ENCODE measurements around the gene ZNF597. TPM values are rescaled to one million over a fixed set of nuclear protein-coding genes. Genes with fewer than 3 reads are reported as not detected.

The ZNF597 gene, protein sequence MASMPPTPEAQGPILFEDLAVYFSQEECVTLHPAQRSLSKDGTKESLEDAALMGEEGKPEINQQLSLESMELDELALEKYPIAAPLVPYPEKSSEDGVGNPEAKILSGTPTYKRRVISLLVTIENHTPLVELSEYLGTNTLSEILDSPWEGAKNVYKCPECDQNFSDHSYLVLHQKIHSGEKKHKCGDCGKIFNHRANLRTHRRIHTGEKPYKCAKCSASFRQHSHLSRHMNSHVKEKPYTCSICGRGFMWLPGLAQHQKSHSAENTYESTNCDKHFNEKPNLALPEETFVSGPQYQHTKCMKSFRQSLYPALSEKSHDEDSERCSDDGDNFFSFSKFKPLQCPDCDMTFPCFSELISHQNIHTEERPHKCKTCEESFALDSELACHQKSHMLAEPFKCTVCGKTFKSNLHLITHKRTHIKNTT
- 4.4 and 5.6 TPM in 2 replicates for total RNA-seq (2014; rRNA removed; shearing (Covaris generic))
- 5.0 and 6.6 TPM in 2 replicates for polyA plus RNA-seq (2014; cell fraction: nucleus; rRNA removed)

- DNase-seq (ENCODE audit: extremely low read depth, low read depth) = peak; percentile 93
These were observed at the start of gene ZNF597, which contains the start of gene NAA60 for GRCh38 chr16:3443108-3444031. Gene ZNF597, minus strand, starts transcription at chr16:3443504. Its CDS starts 351 bp downstream, at chr16:3443153. Gene NAA60, plus strand, starts transcription at chr16:3443680. Its CDS starts 32,548 bp downstream, at chr16:3476228.

- DNase-seq (ENCODE audit: extremely low read depth, low read depth) = no peak
These were observed 49.1 kb upstream of the ZNF597 start for GRCh38 chr16:3492356-3492755.

DNA sequence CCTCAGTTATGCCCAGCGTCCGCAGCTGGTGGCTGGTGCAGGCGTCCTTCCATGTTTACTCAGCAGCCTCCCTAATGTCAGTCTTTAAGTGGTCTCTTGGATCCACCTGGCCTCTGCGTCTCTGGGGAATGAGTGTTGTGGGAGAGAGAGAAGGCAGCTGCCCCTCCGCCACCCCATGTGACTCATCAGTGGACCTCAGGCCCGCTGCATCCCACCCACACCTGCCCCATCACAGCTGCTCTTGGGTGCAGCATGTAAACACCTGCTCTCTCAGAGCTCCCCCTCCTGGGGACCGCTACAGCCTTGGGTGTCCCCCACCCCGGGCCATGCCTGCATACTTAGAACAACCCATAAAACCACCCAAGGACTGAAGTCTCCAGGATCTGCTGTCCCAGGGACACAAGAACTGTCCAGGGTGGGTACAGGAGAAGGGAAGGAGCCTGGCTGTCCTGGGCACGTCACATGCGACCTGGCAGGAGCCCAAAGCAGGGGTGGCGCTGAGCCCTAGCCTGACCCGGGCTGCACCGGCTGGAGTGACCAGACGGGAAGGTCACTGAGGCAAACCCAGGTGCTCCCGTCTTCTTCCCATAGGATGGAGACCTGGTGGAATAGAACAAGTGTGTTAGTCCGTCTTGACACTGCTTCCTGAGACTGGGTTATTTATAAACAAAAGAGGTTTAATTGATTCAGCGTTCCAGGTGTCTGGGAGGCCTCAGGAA, 47.8 kb upstream of the ZNF597 start:
- no peak for DNase-seq (ENCODE audit: extremely low read depth, low read depth)

DNA sequence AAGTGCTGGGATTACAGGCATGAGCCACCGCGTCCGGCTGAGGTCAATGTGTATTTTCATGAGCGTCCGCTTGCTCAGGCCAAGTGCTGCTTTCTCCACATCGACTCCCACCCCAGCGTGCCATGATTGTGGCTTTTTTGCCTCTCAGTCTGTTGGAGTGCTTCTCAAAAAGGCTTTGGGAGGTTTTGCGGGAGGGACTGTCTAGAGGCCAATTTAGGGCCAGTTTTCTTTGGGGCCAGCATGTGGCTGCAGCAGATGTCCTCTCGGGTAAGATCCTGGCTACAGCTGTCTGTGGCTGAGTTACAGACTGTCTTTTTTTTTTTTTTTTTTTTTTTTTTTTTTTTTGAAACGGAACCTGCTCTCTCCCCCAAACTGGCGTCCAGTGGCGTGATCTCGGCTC, 45.5 kb upstream of the ZNF597 start:
- DNase-seq (ENCODE audit: extremely low read depth, low read depth) = no peak

GRCh38 chr16:3487521-3488410, 44.5 kb upstream of the ZNF597 start:
- no peak for DNase-seq (ENCODE audit: extremely low read depth, low read depth)

DNA sequence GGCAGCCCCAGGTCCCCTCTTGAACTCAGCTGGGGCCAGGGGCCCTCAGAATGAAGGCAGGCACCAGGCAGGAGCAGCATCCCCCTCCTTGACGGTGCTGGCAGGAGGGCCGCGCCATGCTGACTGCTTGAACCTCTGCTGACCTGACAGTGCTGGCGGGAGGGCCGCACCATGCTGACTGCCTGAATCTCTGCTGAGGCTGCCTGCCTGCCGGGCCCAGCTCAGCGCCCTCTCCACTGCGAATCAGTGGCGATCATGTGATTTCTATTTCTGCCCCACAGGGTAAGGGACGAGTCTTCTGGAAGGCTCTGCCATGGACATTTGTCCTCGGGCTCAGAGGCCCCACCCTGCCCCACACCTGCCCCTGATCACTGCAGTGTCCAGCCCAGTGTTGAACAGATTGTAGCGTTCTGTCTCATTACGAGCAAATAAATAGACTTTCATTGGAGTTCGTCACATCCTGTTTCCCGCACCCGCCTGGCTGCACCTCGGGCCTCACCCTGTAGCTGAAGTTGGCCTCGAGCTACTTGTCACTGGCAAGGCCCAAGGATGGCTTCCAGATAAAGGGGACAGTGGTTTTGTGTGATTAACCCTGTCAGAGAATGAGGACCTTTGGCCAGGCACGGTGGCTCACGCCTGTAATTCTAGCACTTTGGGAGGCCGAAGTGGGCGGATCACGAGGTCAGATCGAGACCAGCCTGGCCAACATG, 43.4 kb upstream of the ZNF597 start:
- no peak for DNase-seq (ENCODE audit: extremely low read depth, low read depth)

DNA sequence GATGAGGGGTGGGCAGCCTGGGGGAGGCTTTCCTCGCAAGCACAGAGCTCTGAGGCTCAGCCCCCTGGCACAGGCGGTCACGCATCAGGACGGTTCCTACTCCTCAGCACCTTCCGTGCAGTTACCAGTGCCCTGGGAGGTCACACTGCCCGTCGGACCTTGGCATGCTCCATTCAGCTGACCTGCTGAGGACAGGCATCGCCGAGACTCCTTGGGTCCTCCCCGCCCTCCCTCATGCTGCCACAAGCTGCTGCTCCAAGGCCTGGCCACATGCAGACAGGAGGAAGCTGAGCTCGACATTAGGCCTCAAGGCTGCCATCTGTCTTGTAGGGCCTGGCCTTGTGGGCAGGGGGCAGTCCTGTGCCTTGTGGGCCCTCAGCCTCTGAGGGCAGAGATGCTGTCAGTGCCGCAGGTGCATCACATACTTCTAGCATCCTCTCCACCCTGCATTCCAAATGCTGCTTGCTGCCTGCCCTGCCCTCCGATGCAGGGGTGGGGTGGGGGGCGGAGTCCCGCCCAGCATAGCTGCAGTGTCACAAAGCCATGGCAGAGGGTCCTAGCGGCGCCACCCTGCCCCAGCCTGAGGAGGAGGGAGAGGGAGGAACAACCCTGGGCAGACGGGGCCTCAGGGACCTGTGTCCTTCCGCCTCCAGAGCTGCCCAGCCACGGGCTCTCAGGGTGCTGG, 42.7 kb upstream of the ZNF597 start:
- no peak for DNase-seq (ENCODE audit: extremely low read depth, low read depth)

DNA sequence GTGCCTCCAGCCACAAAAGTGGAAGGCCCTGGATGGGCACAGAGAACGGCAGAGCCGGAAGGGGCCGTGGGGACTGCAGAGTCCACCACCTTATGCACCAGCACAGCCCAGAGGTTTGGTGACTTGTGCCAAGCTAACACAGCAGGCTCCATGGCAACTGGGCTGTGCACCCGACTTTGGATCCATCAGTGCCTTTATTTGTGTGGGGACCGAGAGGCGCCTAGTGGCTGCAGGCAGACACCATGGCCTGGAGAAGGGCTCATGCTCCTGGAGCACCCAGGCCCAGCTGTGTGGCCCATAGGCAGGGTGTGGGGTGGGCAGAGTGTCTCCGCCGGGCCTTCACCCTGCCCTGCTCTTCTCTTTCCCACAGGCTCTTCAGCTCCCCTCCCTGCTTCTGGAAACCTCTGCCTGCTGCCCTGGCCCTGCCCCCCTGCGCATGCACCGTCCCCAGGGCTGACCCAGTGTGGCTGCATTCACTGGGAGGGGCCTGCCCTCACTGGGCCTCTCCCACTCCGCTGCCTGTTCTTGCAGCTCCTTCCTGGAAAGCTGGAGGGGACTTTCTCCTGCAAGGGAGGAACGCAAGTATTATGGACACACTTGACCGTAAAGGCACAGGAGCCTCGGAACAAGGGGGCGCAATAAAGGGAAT, 41.9 kb upstream of the ZNF597 start:
- DNase-seq (ENCODE audit: extremely low read depth, low read depth) = no peak

- DNase-seq (ENCODE audit: extremely low read depth, low read depth) = no peak
These were observed 41.2 kb upstream of the ZNF597 start for GRCh38 chr16:3484318-3485096.

- DNase-seq (ENCODE audit: extremely low read depth, low read depth) = no peak
These were observed 39.4 kb upstream of the ZNF597 start for GRCh38 chr16:3482659-3483241.

GRCh38 chr16:3481696-3482658, 38.7 kb upstream of the ZNF597 start:
- DNase-seq (ENCODE audit: extremely low read depth, low read depth) = no peak

DNA sequence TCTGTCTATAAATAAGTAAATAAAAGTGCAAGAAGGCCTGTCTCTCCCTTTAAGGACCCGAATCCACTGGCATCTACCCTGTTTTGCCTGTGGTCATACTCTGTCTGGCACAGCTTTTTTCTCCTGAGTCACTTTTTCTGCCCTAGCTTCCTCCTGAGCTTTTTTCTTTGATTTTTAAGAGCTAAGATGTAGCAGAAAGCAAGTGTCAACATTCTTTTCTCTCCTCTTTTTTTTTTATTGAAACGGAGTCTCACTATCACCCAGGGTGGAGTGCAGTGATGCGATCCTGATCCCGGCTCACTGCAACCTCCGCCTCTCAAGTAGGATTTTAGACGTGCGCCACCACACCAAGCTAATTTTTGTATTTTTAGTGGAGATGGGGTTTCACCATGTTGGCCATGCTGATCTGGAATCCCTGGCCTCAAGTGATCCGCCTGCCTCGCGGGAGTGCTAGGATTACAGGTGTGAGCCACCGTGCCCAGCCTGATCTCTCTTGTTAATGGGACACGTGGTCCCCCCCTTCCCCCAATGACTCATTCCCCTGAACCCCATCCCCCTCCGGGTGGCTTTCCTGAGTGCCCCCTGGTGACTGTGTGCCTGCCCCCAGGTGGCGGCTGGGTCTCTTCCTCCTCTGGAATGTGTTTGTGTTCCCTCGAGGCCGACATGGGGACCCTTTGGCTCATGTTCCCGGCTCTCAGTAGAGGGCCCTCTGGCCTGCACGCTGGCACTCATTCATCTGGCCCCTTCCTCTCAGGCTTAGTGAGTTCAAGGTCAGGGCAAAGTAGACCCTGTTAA, 37.8 kb upstream of the ZNF597 start:
- no peak for DNase-seq (ENCODE audit: extremely low read depth, low read depth)

GRCh38 chr16:3479654-3480216, 36.4 kb upstream of the ZNF597 start:
- no peak for DNase-seq (ENCODE audit: extremely low read depth, low read depth)

DNA sequence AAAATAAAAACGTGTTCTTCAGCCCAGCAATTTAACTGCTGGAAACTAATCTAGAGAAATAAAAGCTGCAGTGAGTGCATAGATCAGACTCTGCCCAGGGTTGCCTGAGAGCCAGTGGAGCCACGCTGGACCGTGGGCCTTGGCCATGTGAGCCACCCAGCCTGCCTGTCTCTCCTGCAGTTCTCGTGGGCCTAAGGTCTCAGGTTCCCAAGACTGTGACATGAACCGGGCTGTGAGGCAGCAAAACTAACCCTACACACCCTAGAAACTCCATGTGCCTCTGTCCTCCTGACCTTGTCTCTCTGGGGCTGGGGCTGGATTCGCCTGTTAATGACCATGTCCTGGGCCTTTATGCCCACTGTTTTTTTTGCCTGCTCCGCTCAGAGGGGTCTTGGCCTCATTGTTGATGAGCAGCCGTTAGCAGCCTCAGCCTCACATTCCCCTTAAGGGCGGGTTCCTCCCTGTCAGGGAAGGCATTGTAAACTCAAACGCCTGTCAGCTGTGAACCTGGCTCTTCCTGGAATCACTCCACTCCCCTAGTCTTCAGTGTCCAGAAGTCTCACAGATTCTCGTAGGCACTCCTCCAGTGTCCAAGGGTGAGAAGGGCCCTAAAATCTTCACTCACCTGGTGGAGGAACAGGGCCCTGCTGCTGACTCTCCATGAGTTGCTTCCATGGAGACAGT, 35.1 kb upstream of the ZNF597 start:
- no peak for DNase-seq (ENCODE audit: extremely low read depth, low read depth)

Data from NCI-H460 (cell line).